Tibial nerve (tissue), 4 donors: Measurements from ENCODE around the gene OXSM. TPM values are rescaled to one million over a fixed set of nuclear protein-coding genes. Genes with fewer than 3 reads are reported as not detected.

Experiments used
- DNase-seq, 2 donors: peaks; one replicate each; pipeline ENCODE4 v3.0.0-alpha.2; 2019; ENCODE audit warnings: low spot score in 2 of 2
- H3K27ac ChIP-seq, 4 donors: fragments of 200-600 bp; sonication (generic) in 3 of 4; one replicate each; pipeline ENCODE4 v1.5.1; 2017 to 2019; ENCODE audit warnings: mild to moderate bottlenecking in 1 of 4
- H3K27me3 ChIP-seq, 2 donors: fragments of 200-600 bp; sonication (generic) in 1 of 2; one replicate each; pipeline versions ENCODE4 v1.5.1 to v1.6.0; 2017 to 2019
- H3K36me3 ChIP-seq, 3 donors: fragments of 200-600 bp; sonication (generic); one replicate each; pipeline ENCODE4 v1.5.1; 2018 to 2019
- H3K4me1 ChIP-seq, 4 donors: fragments of 200-600 bp; sonication (generic) in 3 of 4; one replicate each; pipeline ENCODE4 v1.5.1; 2017 to 2019
- H3K4me3 ChIP-seq, 4 donors: fragments of 200-600 bp; sonication (generic) in 3 of 4; one replicate each; pipeline ENCODE4 v1.5.1; 2017 to 2019; ENCODE audit warnings: mild to moderate bottlenecking in 1 of 4, moderate library complexity in 1 of 4
- H3K9me3 ChIP-seq, 4 donors: fragments of 200-600 bp; sonication (generic) in 3 of 4; one replicate each; pipeline ENCODE4 v1.5.1; 2017 to 2019
- CTCF ChIP-seq, 5 experiments: fragments of 200-600 bp in 3 of 5; fragments of 450-650 bp in 2 of 5; sonication (generic) in 3 of 5; IDR thresholded peaks; one replicate each; pipeline ENCODE4 v1.5.1; 2016 to 2019; ENCODE audit warnings: antibody characterized with exemption in 5 of 5, mild to moderate bottlenecking in 3 of 5, moderate library complexity in 2 of 5
- EP300 ChIP-seq, 2 donors: sonication (generic); formaldehyde crosslinking; IDR thresholded peaks; one replicate each; pipeline ENCODE4 v1.6.1; 2017; ENCODE audit warnings: antibody characterized with exemption in 2 of 2, mild to moderate bottlenecking in 1 of 2
- POLR2A ChIP-seq, 2 donors: fragments of 450-650 bp; IDR thresholded peaks; one replicate each; pipeline ENCODE4 v1.6.1; 2017; ENCODE audit warnings: antibody characterized with exemption in 2 of 2, mild to moderate bottlenecking in 2 of 2, moderate library complexity in 2 of 2
- WGBS, 2 donors: methylation state at CpG; one replicate each; pipeline ENCODE4 v1.1.5; 2018; 5-methylcytosine and 5-hydroxymethylcytosine counted together
- total RNA-seq, 4 donors: library from RNA; depleted of rRNA; stranded (reverse); fragments of >200 nt; gene quantifications; one replicate each; pipeline ENCODE4 v1.1.0, GENCODE V29; 2016

Gene OXSM
- total RNA-seq, 4 donors from 2014 or later = 4.5 to 13.5 (median 6.2) TPM

- TF ChIP-seq CTCF (IDR thresholded peaks at IDR 0.05) (no peak), EP300 (IDR thresholded peaks at IDR 0.05) (no peak), POLR2A (IDR thresholded peaks at IDR 0.05) (no peak)
- peaks cover 0 to 29% (median 12%) of the 10 kb centered on the region in 4 donors for H3K4me1 ChIP-seq
- no peaks in the 10 kb centered on the region for H3K27me3 ChIP-seq
- H3K36me3 ChIP-seq = peaks cover 0 to 21% (median 0%) of the 10 kb centered on the region in 3 donors
- no peaks in the 10 kb centered on the region for H3K9me3 ChIP-seq
- DNase-seq = no peak
- WGBS, 2 donors = 90 to 91% methylated on average over 11 of the region's 11 CpGs
- no peak overlapping the region for H3K27ac ChIP-seq
- no peak overlapping the region for H3K4me3 ChIP-seq
Observed at GRCh38 chr3:25781145-25781757, 8.6 kb upstream of the OXSM start.

- WGBS, 2 donors = 55 to 68% methylated on average over 3 of the region's 3 CpGs
- peak overlapping the region; percentile 68 to 89 (median 78) for H3K4me3 ChIP-seq
- TF ChIP-seq EP300 (IDR thresholded peaks at IDR 0.05) = no peak
- TF ChIP-seq POLR2A (IDR thresholded peaks at IDR 0.05) = no peak
- TF ChIP-seq CTCF (IDR thresholded peaks at IDR 0.05) = no peak
- no peaks in the 10 kb centered on the region for H3K9me3 ChIP-seq
- no peak for DNase-seq
- no peaks in the 10 kb centered on the region for H3K27me3 ChIP-seq
- H3K4me1 ChIP-seq = peaks cover 0 to 29% (median 12%) of the 10 kb centered on the region in 4 donors
- peaks cover 0 to 13% (median 0%) of the 10 kb centered on the region in 3 donors for H3K36me3 ChIP-seq
- H3K27ac ChIP-seq = peak overlapping the region in 1 of 4 donors; percentile 93
Observed at GRCh38 chr3:25781758-25782594, 7.9 kb upstream of the OXSM start.

- Histone ChIP-seq H3K36me3 (peaks cover 0 to 7% (median 0%) of the 10 kb centered on the region in 3 donors), H3K27ac (peak overlapping the region; percentile 78 to 93 (median 90)), H3K27me3 (no peaks in the 10 kb centered on the region), H3K4me1 (peaks cover 0 to 29% (median 12%) of the 10 kb centered on the region in 4 donors), H3K4me3 (peak overlapping the region; percentile 68 to 89 (median 78)), H3K9me3 (no peaks in the 10 kb centered on the region)
- 0 to 1% methylated on average over 14 of the region's 14 CpGs for WGBS, 2 donors
- TF ChIP-seq CTCF (IDR thresholded peaks at IDR 0.05) (no peak), EP300 (IDR thresholded peaks at IDR 0.05) (no peak), POLR2A (IDR thresholded peaks at IDR 0.05) (no peak)
- DNase-seq = no peak
Observed at GRCh38 chr3:25782636-25782937, 7.3 kb upstream of the OXSM start.

- peak within 1 kb of the TSS; percentile 78 to 93 (median 90) for H3K27ac ChIP-seq
- peak; percentile 59 to 60 for DNase-seq
- H3K4me3 ChIP-seq = peak within 1 kb of the TSS; percentile 68 to 89 (median 79)
- H3K4me1 ChIP-seq = peaks cover 0 to 29% (median 12%) of the 10 kb centered on the region in 4 donors
- TF ChIP-seq POLR2A (IDR thresholded peaks at IDR 0.05) = peak; percentile 76 to 93
- TF ChIP-seq EP300 (IDR thresholded peaks at IDR 0.05) = peak in 1 of 2 donors; percentile 92
- TF ChIP-seq CTCF (IDR thresholded peaks at IDR 0.05) = peak; percentile 24 to 64 (median 45)
- H3K36me3 ChIP-seq = peaks cover 0 to 3% (median 0%) of the 10 kb centered on the region in 3 donors
- WGBS, 2 donors = 0% methylated on average over 21 to 31 of the region's 72 CpGs
- no peaks in the 10 kb centered on the region for H3K27me3 ChIP-seq
- H3K9me3 ChIP-seq = no peaks in the 10 kb centered on the region
Observed at GRCh38 chr3:25782938-25783660, 6.8 kb upstream of the OXSM start, which contains the start of gene NGLY1. TSS of gene NGLY1 (minus strand) at chr3:25783443. CDS start at chr3:25783390, 53 bp downstream.
